Measurements from ENCODE around the gene CAMK1D.

CAMK1D gene

DNA sequence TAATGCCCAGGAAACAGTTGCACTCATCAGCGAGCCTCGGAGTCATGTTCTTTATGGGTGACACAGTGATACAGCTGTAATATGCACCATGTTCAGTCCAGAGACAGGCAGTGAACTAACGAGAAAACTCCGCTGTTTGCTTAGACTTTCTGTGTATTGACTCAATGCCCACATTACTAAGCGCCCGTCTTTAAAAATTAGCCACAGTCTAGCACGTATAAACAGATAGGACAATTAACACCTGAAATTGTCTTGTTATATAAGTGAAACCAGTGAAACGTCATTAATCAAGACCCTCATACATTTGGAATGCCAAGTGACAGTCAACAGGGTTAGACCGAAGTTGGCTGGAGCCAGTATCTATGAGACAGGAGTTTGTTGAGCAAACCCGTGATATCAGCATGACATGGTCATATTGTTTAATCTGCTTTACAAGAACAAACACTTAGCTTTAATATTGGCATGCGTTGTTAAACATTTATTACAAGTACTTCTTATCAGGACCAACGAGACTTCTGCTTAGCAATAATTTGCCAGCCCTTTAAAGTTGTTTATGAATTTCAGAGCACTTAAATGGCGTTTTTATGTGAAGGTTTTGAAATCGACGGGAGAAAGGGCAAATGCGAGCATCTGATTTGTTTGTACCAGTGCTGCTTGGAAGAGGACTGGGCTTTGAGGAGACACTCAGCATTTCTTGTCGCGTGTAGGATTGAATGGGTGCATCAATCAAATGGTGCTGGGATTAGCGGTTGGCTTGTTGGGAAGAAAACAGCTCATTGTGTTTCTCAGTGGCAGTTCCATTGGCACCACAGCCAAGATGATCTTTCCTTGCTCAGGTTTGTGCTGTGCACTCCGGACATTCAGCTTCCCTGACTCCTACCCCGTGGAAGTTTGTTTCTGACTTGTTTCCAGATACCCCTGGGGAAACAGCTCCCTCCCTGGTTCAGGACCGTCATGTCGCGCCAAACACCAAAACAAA is 56.3 kb downstream of the CAMK1D start:
- DNase-seq = peak; percentile 9

DNA sequence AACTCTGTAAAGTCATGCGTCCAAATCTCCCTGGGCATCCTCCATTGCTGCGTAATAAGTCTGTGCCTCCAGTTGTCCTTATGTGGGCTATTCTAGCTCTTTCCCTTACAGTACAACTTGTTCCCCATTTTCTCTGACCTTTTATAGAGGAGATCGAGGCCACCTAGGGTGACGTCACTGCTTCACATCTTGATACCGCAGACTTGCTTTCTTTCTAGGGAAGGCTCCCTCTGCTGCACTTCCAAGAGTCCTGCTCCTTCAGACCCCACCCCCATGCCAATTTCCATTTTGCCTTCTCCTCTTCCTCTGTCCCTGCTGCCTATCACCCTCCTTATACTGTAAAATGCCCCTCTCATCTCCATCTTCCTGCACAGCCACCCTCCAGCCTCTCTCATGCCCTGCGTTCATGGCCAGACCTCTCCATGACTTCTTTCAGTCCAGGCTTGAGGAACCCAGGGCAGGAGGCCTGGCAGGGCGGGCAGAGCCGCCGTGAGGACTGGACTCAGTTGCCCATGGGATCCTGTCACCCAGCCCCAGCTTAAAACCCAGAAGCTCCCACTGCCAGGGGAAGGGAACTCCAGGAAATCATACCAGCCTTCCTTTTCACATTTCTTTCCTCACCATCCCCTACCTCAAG is 57.5 kb downstream of the CAMK1D start:
- DNase-seq = no peak

DNA sequence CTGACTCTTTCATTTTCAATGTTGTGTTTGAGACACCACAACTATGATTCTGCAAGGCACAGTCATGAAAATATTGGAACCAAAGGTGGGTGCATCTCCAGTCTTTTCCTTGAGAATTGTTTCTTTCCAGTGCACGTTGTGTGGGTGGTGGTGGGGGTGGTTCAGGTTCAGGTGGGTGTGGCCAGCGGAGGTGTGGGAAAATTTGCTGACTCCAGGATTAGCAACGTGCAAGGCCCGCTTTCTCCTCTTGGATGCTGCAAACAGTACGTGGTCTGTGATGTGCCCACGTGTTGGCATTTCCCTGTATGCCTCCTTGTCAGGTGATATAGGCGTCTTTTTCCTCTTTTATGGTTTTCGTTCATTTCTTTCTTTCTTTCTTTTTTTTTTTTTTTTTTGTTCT is 59.1 kb downstream of the CAMK1D start:
- DNase-seq = no peak

DNA sequence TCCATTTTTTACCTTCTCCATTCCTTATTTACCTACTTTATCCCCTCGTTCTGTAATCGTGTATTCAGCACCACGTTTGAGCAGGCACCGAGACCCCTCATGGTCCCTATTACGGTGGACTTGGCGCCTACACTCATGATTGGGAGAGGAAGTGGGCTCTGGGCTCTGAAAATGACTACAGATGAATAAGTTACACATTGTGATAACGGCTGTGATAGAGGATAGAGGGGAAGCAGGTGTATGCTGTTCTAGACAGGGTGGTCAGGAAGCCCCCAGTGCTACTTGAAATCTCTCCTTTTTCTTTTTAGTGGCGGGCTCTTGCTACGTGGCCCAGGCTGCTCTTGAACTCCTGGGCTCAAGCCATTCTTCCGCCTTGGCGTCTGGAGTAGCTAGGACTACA is 59.8 kb downstream of the CAMK1D start:
- DNase-seq = no peak

DNA sequence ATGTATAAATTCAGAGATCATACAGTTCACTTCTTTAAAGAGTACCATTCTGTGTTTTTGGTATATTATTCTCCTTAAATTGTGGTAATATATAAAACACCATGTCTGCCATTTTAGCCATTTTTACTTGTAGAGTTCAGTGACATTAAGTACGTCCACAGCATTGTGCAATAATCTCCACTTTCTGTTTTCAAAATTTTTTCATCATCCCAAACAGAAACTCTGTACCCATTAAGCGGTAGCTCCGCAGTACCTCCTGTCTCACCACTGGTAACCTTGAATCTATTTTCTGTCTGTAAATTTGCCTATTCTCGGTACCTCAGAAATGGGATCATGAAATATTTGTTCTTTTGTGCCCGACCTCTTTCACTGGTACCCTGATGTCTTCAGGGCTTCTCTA is 60.3 kb downstream of the CAMK1D start:
- no peak for DNase-seq

DNA sequence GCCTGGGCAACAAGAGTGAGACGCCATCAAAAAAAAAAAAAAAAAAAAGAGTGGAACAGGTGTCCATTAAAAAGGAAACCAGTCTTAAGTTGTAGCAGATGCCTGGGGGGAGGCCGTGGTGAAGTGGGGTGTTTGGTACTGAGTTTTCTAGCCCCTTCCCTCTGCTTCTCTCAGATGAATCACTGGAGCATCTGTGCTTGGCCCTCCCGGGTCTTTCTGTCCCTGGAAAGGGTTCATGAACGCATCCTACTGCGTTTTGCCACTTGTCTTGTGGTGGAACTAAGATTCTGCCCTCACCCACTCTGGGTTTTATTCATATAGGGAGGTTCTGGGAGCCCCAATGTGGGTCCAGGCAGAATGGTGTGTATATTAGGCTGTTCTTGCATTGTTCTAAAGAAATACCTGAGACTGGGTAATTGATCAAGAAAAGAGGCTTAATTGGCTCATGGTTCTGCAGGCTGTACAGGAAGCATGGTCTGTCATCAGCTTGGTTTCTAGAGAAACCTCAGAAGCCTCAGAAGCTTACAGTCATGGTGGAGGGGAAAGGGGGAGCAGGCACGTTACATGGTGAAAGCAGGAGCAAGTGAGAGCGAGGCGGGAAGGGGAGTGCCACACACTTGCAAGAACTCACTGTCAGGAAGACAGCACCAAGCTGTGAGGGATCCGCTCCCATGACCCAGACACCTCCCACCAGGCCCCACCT is 63.5 kb downstream of the CAMK1D start:
- DNase-seq = no peak

DNA sequence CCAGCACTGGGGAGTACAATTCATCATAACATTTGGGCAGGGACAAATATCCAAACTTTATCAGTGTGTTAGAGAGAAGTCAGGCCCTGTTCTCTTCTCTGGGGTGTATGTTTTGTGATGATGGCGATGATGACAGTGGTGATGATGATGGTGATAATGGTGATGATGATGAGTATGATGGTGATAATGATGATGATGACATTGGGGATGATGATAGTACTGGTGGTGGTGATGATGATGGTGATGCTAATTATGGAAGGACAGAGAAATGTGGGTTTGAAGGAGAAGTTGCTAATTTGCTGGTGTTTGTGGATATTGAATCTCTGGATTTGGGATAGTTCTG is 64.0 kb downstream of the CAMK1D start:
- no peak for DNase-seq

DNA sequence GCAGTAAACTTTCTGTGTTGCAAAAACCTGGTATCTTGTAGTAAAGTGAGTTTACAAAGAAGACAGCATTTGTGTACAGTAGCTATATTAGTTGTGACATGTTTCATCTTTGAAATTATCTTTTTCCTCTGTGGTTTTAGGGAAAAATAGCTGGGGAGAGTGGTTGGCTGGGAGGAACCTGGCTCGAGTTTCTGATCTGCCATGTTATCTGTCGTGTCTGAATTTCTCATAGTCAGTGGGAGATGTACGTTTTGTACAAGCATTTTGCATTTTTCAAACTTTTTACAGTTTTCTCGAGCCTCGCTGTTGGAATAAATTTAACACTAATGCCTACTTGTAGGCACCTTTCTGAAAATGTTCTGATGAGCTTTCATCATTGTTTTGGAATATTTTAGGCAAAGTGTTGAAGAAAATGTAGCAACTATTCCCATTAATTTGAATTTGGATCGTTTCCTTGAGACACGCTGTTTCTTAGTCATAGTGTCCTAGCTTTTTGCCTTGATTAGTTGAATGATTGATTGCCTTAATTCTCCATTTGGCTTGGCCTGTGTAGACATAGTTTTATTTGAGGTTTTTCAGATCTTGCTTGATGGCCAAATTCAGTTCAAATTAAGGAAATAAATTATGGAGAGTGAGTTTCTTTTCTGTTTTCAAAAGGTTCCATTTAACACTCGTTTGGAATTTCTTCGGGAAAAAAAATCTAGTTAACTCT is 65.1 kb downstream of the CAMK1D start:
- no peak for DNase-seq

DNA sequence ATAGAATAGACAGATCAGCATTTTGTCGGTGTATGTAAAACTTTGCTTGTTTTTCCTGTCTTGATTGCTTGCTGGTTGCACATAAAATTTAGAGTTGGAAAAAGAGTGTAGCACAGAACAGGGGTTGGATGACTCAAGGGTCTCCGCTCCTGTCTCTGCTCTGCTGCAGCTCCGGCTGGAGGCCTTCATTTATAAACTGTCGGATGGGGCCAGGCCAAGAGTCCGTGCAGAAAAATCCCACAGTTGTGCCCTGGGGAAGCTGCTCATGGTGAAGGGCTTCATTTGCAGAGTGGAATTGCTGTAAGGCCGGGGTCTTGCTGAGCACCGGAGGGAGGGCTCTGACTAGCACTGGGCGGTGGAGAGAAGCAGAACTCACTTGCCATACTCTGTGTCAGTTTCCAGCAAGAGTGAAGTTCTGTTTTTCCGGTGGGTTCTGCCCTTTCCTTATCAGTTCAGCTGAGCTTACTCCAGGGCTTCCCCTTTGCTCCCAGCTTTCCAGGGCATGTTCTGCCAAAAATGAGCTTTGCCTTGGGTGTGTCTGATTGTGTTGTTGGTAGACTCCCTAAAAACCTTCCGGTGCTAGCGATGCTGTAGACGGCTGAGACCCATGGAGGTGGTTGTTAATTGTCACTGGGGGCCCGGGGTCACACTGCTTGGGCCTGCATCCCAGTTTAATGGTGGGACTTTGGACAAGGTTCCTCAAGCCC is 67.2 kb downstream of the CAMK1D start:
- DNase-seq = no peak

DNA sequence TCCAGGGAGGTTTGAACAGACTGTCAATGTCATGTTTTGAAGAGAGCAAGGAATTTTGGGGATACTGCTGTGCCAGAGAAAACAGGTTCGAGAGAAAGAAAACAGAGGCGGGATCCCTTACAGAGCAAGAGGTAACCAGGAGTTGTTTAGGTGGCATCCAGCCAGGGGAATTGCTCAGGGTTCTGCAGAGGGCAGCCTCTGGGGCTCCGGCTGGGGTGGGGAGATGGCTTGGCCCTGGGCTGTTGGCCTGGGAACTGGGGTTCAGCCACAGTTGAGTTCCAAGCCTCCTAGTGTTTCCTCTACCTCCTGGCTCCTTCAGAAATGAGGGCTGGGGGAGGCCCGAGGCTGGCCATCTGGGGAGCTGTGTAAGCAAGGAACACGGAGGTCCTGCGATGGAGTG is 68.0 kb downstream of the CAMK1D start:
- DNase-seq = no peak

DNA sequence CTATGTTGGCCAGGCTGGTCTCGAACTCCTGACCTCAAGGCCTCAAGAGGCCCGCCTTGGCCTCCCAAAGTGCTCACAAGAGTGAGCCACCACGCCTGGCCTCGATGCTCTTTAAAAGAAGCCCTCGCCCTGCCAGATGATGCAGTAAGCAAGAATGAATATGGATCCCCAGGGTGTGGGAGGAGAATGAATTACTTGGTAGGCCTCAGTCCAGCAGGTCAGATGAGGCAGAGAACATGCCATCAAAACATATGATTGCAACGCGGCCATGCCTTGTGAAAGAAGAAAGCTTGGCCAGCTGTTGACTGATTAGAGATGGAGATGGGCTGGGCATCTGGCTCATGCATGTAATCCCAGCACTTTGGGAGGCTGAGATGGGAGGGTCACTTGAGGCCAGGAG is 68.7 kb downstream of the CAMK1D start:
- peak; percentile 8 for DNase-seq

DNA sequence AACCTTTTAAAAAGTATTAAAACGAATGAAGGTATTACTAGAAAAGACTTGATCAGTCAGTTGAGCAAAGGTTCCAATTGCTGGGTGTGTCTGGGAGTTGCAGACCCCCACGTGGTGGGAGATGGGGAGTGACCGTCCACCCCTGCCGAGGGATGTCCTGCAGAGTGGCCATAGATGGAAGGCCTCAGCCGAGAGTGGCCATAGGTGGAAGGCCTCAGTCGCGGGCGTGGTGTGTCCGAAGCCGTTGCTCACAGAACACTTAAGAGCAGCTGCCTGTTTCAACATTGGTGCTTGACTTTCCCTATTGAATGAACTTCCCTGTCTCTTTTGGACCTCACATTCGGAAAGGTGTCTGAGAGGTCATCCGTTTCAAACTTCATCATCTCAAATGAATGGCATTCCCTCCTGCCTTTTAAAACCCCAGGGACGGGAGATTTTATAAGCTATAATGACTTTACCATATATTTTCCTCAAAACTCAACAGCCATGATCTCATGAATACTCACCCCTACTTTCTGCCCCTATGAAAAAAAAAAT is 69.4 kb downstream of the CAMK1D start:
- DNase-seq = no peak

DNA sequence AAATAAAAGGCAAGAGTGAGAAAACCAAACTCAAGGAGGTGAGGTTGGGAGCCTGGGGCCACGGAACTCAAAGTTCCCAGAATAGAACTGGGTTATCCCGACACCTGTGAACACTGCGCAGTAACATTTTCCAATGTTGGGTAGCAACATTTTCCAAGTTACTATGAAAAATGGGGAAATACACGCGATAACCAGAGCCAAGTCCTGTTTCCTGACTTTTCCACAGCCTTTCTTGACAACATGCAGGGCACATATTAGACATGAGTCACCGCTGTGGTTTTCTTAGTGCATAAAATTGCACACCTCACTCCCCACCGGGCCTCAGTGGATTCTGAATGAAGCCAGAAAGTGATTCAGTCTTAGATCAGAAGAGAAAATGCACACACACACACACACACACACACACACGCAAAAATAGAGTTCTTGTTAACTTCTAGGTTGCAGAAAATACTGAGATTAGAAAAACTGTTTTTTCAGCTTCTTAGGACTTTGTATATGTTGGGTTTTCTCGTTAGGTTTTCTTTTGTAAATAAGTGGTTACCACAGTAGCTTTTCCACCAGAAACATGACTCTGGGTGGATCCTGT is 70.0 kb downstream of the CAMK1D start:
- DNase-seq = peak; percentile 15

DNA sequence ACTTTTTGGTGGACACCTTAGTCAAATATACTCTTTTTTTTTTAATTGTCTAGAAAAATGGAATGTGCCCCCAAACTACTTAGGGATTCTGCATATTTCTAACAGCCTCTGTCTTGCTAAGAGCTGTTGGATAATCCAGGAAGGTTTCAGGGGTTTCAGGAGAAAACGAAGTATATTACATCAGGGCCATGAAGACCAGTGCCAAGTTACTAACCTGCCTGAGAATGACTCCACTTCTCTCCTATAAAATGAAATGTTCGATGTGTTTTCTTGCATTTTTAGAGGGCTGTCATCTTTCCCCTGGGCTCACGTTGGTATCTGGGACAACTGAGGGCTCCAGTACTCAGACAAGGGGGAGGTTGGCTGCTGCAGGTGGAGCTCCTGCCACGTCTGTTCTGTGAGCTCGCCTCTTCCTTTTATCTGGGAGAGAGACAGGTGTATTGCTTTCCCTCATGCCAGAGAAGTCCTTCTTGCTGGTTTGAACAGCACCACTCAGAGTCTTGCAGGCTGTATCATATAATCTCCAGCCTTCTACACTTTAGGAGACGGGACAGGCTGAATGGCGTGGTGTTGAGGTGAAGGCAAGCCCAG is 71.3 kb downstream of the CAMK1D start:
- DNase-seq = no peak

DNA sequence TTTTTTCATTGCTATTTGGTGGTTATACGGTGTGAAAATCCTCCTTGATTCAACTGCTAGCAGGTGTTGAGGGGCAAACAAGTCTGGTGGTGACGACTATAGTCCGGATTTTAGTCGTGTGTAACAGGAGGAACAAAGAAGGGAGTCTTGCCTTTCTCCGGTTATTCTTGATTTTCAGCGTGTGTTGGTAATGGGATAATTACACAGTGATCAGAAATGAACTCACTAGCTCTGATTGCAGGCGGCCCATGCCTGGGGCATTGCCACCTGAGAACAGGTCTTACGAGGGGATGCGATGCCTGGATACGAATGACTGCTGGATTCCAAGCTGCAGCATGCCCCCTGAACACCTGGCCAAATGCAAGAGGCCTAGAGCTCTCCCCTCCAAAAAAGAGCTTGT is 72.8 kb downstream of the CAMK1D start:
- no peak for DNase-seq

DNA sequence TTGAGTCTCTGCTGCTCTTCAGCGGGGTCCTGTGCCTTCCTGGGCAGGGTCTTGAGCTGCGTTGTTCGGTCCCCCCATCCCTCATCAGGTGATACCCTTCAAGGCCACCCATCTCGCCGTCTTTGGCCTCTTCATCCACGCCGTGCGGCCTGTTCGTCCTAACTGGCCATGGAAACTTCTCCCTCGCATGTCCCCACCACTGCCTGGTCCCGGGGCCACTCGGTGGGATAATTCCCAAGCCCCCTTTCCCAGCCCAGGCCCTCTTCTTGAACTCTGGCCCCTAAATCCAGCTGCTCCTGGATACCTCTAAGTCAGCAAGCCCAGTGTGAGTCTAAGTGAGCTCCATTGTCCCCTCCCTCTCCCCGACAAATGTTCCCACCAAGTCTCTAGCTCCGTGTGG is 74.5 kb downstream of the CAMK1D start:
- DNase-seq = no peak

DNA sequence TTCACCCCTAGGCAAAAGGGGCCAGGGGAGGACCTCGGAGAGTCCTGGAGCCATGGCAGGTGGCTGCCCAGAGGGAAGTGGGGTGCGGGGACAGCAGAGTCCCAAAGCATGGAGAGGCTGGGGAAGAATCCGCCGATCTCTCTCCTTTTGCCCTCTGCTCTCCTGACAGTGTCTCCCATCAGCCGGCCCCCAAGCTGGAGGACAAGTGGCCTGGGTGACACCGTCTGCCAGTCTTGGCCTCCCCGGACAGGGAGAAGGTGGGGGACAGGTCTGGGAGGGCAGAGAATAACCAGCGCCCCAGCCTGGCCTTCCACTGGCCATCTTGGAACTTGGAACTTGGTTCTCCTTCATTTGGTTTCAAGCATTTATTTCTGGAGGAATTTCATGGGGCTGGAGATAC is 77.9 kb downstream of the CAMK1D start:
- no peak for DNase-seq

DNA sequence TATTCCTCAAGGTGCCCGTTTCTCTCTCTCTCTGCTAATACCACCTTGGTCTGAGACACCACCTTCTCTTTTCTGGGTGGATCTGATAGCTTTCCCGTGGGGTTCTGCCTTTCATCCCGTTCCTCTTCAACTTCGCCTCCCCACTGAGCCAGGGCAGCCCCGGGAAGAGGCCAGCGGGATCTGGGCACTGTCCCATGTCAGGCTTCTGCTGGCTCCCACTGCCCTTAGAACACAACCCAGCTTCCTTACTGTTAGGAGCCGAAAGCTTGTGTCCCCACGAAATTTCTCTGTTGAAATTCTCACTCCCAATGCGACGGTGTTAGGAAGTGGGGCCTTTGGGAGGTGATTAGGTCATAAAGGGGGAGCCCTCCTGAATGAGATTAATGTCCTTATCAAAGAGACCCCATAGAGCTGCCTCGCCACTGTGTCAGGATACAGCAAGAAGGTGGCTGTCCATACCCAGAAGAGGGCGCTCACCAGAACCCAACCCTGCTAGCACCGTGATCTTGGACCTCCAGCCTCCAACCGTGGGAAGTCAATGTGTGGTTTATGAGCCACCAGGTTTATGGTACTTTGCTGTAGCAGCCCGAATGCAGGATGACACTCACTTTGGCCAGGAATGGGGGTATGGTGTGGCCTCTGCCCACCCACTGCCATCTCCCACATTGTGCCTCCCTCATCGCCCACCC is 79.2 kb downstream of the CAMK1D start:
- no peak for DNase-seq

DNA sequence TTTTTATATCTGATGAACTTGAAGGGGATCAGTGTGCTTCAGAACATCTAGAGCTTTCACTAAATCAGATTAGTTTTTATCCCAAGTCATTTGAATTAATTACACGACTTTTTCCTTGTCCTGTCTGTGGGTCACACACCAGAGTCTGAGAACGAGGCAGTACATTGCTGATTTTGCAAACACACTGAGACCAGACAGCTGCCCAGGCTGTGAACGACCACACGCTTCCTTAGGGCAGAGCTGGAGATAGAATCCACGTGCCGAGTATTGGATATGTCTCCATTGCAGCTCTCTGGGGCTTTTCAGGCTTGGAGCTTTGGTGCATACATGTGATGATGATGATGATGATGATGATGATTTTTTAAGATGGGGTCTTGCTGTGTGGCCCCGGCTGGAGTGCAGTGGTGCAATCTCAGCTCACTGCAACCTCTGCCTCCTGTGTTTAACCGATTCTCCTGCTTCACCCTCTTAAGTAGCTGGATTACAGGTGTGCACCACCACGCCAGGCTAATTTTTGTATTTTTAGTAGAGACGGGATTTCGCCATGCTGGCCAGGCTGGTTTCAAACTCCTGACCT is 81.1 kb downstream of the CAMK1D start:
- no peak for DNase-seq
